Neuronal stem cell (in vitro differentiated cells): ENCODE measurements around the gene MAFG.
A peak's percentile ranks its signal among the peaks of the same experiment; 100 is the strongest.

Source experiments
- DNase-seq: peaks from one replicate; pipeline ENCODE4 v3.0.0-alpha.2; 2013; ENCODE audit warnings: low spot score
- H2AFZ ChIP-seq: one replicate; pipeline ENCODE4 v1.6.1; 2013; ENCODE audit warnings: mild to moderate bottlenecking, low read length, inconsistent platforms
- H2AK5ac ChIP-seq: 2 replicates; pipeline ENCODE4 v1.6.1; 2013; ENCODE audit warnings: low read depth, mild to moderate bottlenecking, inconsistent platforms, low read length, moderate library complexity, mixed read lengths
- H2BK120ac ChIP-seq: 2 replicates; pipeline ENCODE4 v1.6.1; 2013; ENCODE audit warnings: low read depth, mild to moderate bottlenecking, inconsistent platforms, low read length, moderate library complexity, mixed read lengths
- H2BK12ac ChIP-seq: one replicate; pipeline ENCODE4 v1.6.1; 2013; ENCODE audit warnings: low read length, inconsistent platforms
- H2BK15ac ChIP-seq: 2 replicates; pipeline ENCODE4 v1.6.1; 2013; ENCODE audit warnings: mild to moderate bottlenecking, low read length, inconsistent platforms, mixed read lengths
- H2BK5ac ChIP-seq: one replicate; pipeline ENCODE4 v1.6.1; 2013; ENCODE audit warnings: inconsistent platforms, mild to moderate bottlenecking, low read length, moderate library complexity
- H3K14ac ChIP-seq: one replicate; pipeline ENCODE4 v1.6.1; 2013; ENCODE audit warnings: low read length, inconsistent platforms
- H3K18ac ChIP-seq: 2 replicates; pipeline ENCODE4 v1.6.1; 2013; ENCODE audit warnings: low read length, inconsistent platforms
- H3K23ac ChIP-seq: 2 replicates; pipeline ENCODE4 v1.6.1; 2013; ENCODE audit warnings: low read depth, mild to moderate bottlenecking, mixed read lengths, low read length, inconsistent platforms; ENCODE audit not compliant: poor library complexity
- H3K27ac ChIP-seq: replicated peaks from 3 replicates; pipeline ENCODE4 v1.5.1; 2013; ENCODE audit warnings: low read length, inconsistent platforms
- H3K27me3 ChIP-seq, 3 experiments: 2 replicates each; pipeline ENCODE4 v1.6.1; 2013; ENCODE audit warnings: low read length in 3 of 3, mild to moderate bottlenecking in 2 of 3, inconsistent platforms in 1 of 3, low read depth in 1 of 3, mixed read lengths in 1 of 3, moderate library complexity in 1 of 3; ENCODE audit not compliant: control insufficient read depth in 3 of 3, insufficient read depth in 3 of 3
- H3K36me3 ChIP-seq, 2 donors: replicated peaks in 1 of 2; 2 replicates each; pipeline ENCODE4 v1.6.1; 2013; ENCODE audit warnings: low read length in 2 of 2; ENCODE audit not compliant: control insufficient read depth in 2 of 2, insufficient read depth in 2 of 2
- H3K4ac ChIP-seq: 2 replicates; pipeline ENCODE4 v1.6.1; 2013; ENCODE audit warnings: inconsistent platforms, mild to moderate bottlenecking, low read length, moderate library complexity
- H3K4me1 ChIP-seq, 2 donors: 1 replicate in 1 of 2; 2 replicates in 1 of 2; pipeline ENCODE4 v1.6.1; 2013; ENCODE audit warnings: low read length in 2 of 2, low read depth in 1 of 2; ENCODE audit not compliant: control insufficient read depth in 2 of 2, insufficient read depth in 1 of 2
- H3K4me2 ChIP-seq: one replicate; pipeline ENCODE4 v1.6.1; 2013; ENCODE audit warnings: mild to moderate bottlenecking, low read length, inconsistent platforms; ENCODE audit not compliant: insufficient read depth, poor library complexity, severe bottlenecking
- H3K4me3 ChIP-seq, 2 donors: 2 replicates each; pipeline ENCODE4 v1.5.1; 2013; ENCODE audit warnings: low read length in 2 of 2, mild to moderate bottlenecking in 2 of 2, inconsistent platforms in 1 of 2, moderate library complexity in 1 of 2
- H3K79me1 ChIP-seq: one replicate; pipeline ENCODE4 v1.6.1; 2013; ENCODE audit warnings: low read depth, mild to moderate bottlenecking, inconsistent platforms, low read length, moderate library complexity
- H3K9ac ChIP-seq: one replicate; pipeline ENCODE4 v1.6.1; 2013; ENCODE audit warnings: mild to moderate bottlenecking, low read depth, low read length, inconsistent platforms; ENCODE audit not compliant: poor library complexity
- H3K9me3 ChIP-seq, 2 donors: replicated peaks in 1 of 2; 2 replicates each; pipeline versions ENCODE3 to v1.6.1; 2013; ENCODE audit warnings: low read length in 2 of 2, mild to moderate bottlenecking in 2 of 2, inconsistent platforms in 1 of 2, low read depth in 1 of 2, mixed read lengths in 1 of 2, moderate library complexity in 1 of 2; ENCODE audit not compliant: control insufficient read depth in 2 of 2, insufficient read depth in 1 of 2
- H4K8ac ChIP-seq: one replicate; pipeline ENCODE4 v1.6.1; 2013; ENCODE audit warnings: low read depth, mild to moderate bottlenecking, inconsistent platforms, low read length, moderate library complexity
- H4K91ac ChIP-seq: one replicate; pipeline ENCODE4 v1.6.1; 2013; ENCODE audit warnings: low read length, low read depth, mild to moderate bottlenecking, inconsistent platforms; ENCODE audit not compliant: poor library complexity
- WGBS, 2 donors: extraction: QIAGEN DNeasy Blood & Tissue Kit; methylation state at CpG; one replicate each; pipeline ENCODE4 v1.1.7; 2013; ENCODE audit warnings: missing lambda C conversion rate in 2 of 2, mixed read lengths in 1 of 2; ENCODE audit not compliant: insufficient read length in 2 of 2, insufficient replicate concordance in 1 of 2; ENCODE audit errors: extremely low coverage in 2 of 2; 5-methylcytosine and 5-hydroxymethylcytosine counted together

Gene MAFG

GRCh38 chr17:81898885-81899284 is 28.6 kb downstream of the MAFG start:
- no peak overlapping the region for H3K4me2 ChIP-seq
- H2BK5ac ChIP-seq: peak overlapping the region; percentile 6
- H3K23ac ChIP-seq: no peak overlapping the region
- peaks cover 0 to 25% (median 4%) of the 10 kb centered on the region in 3 experiments for H3K27me3 ChIP-seq
- peaks cover 0 to 5% of the 10 kb centered on the region in 2 donors for H3K4me1 ChIP-seq
- H3K79me1 ChIP-seq: peaks cover 8% of the 10 kb centered on the region
- H2BK12ac ChIP-seq: no peak overlapping the region
- peaks cover 41 to 80% of the 10 kb centered on the region in 2 donors for H3K36me3 ChIP-seq
- no peak overlapping the region for H2AK5ac ChIP-seq
- H3K4me3 ChIP-seq: no peak overlapping the region
- no peak overlapping the region for H2BK120ac ChIP-seq
- no peak overlapping the region for H3K4ac ChIP-seq
- DNase-seq: no peak
- no peaks in the 10 kb centered on the region for H3K9me3 ChIP-seq
- H3K27ac ChIP-seq: no peak overlapping the region
- no peak overlapping the region for H4K8ac ChIP-seq
- no peak overlapping the region for H3K18ac ChIP-seq
- no peak overlapping the region for H2BK15ac ChIP-seq
- H2AFZ ChIP-seq: no peak overlapping the region
- no peak overlapping the region for H3K14ac ChIP-seq
- no peak overlapping the region for H4K91ac ChIP-seq
- no CpG with 5 or more reads among the region's 9 CpGs for WGBS, 2 donors
- H3K9ac ChIP-seq: no peak overlapping the region

- Histone ChIP-seq H3K27me3 (peaks cover 0 to 25% (median 4%) of the 10 kb centered on the region in 3 experiments), H3K14ac (no peak overlapping the region), H3K4ac (no peak overlapping the region), H3K4me3 (peak overlapping the region in 1 of 2 donors; percentile 34), H3K4me1 (peaks cover 0 to 5% of the 10 kb centered on the region in 2 donors), H3K23ac (no peak overlapping the region), H2BK15ac (no peak overlapping the region), H2BK12ac (no peak overlapping the region), H2BK120ac (no peak overlapping the region), H3K9me3 (no peaks in the 10 kb centered on the region), H2AK5ac (no peak overlapping the region), H3K27ac (no peak overlapping the region), H2AFZ (no peak overlapping the region), H2BK5ac (no peak overlapping the region), H3K18ac (no peak overlapping the region), H3K4me2 (no peak overlapping the region), H3K79me1 (peaks cover 8% of the 10 kb centered on the region), H3K9ac (no peak overlapping the region), H4K8ac (no peak overlapping the region), H3K36me3 (peaks cover 44 to 81% of the 10 kb centered on the region in 2 donors), H4K91ac (no peak overlapping the region)
- no CpG with 5 or more reads among the region's 19 CpGs for WGBS, 2 donors
- DNase-seq: no peak
Observed at GRCh38 chr17:81898029-81898866, 29.3 kb downstream of the MAFG start.

- H4K91ac ChIP-seq: no peak overlapping the region
- peak overlapping the region; percentile 60 for H3K9ac ChIP-seq
- no peak overlapping the region for H3K4me2 ChIP-seq
- no peak overlapping the region for H2BK120ac ChIP-seq
- no peak overlapping the region for H3K18ac ChIP-seq
- H3K79me1 ChIP-seq: peaks cover 10% of the 10 kb centered on the region
- H3K4me1 ChIP-seq: peaks cover 3 to 6% of the 10 kb centered on the region in 2 donors
- no peak overlapping the region for H2BK12ac ChIP-seq
- H3K27me3 ChIP-seq: no peaks in the 10 kb centered on the region
- H2BK5ac ChIP-seq: no peak overlapping the region
- H3K4me3 ChIP-seq: no peak overlapping the region
- H3K9me3 ChIP-seq: no peaks in the 10 kb centered on the region
- H3K14ac ChIP-seq: no peak overlapping the region
- H2AK5ac ChIP-seq: no peak overlapping the region
- H2AFZ ChIP-seq: no peak overlapping the region
- no peak overlapping the region for H3K23ac ChIP-seq
- WGBS, 2 donors: no CpG with 5 or more reads among the region's 11 CpGs
- no peak overlapping the region for H3K4ac ChIP-seq
- no peak overlapping the region for H2BK15ac ChIP-seq
- no peak overlapping the region for H3K27ac ChIP-seq
- no peak overlapping the region for H4K8ac ChIP-seq
- H3K36me3 ChIP-seq: peaks cover 42 to 72% of the 10 kb centered on the region in 2 donors
- no peak for DNase-seq
Observed at GRCh38 chr17:81895400-81895799, 32.1 kb downstream of the MAFG start.

- Histone ChIP-seq H3K27ac (no peak overlapping the region), H3K9ac (peak overlapping the region; percentile 95), H4K91ac (no peak overlapping the region), H2AFZ (peak overlapping the region; percentile 92), H3K14ac (no peak overlapping the region), H3K27me3 (no peaks in the 10 kb centered on the region), H3K9me3 (no peaks in the 10 kb centered on the region), H3K36me3 (peaks cover 53 to 71% of the 10 kb centered on the region in 2 donors), H2BK5ac (no peak overlapping the region), H3K18ac (peak overlapping the region; percentile 48), H2BK15ac (peak overlapping the region; percentile 67), H2BK12ac (no peak overlapping the region), H3K23ac (peak overlapping the region; percentile 99), H2BK120ac (no peak overlapping the region), H3K4me2 (peak overlapping the region; percentile 61), H4K8ac (no peak overlapping the region), H3K4ac (no peak overlapping the region), H3K4me3 (peak overlapping the region; percentile 73 to 96), H3K4me1 (peaks cover 7 to 17% of the 10 kb centered on the region in 2 donors), H3K79me1 (peaks cover 20% of the 10 kb centered on the region), H2AK5ac (peak overlapping the region; percentile 94)
- no CpG with 5 or more reads among the region's 40 CpGs for WGBS, 2 donors
- no peak for DNase-seq
Observed at GRCh38 chr17:81891303-81891552, 36.3 kb downstream of the MAFG start.
